Effector CD4-positive, alpha-beta T cell (primary cell): ENCODE results near the gene RTN4IP1.
"Not testable (repeated sequence)": the region's sequence is repeated elsewhere in the genome, so short reads cannot be mapped to it uniquely, and the experiment has no call there.

ENCODE experiments used
- DNase-seq: peaks from one replicate; pipeline ENCODE4 v3.0.0-alpha.2; 2020

RTN4IP1 gene

GRCh38 chr6:106574741-106575458 is 54.4 kb downstream of the RTN4IP1 start:
- DNase-seq, result no peak

DNA sequence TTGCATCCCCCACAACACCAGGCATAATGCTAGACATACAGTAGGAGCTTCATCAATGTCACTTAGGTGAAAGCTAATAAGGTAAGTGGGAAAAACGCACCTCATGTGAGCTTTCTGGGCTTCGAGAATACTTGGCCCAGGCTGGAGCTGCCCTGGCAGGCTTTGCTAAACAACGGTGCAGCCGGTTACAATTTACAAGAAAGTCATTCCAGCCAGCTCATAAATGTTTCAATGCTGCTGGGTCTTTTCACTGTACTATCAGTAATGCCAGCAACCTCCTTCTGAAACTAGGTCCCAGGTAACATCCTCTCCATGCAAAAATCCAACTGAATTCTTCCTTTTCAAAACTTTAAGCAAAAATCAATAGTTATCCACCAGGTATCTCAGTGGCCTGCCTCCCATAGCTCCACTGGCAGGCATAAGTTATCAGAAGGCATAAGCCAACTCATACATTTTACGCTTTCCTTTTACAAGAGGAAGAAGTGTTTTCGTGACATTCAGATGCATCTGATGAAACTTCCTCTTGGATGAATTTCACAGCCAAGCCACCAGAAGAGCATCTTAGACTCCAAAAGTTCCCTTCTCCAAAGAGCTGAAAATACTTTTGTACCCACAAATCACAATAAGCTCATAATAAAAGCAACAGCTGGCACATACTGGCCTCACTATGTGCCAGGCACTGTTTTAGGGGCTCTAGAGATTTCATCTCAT is 56.3 kb downstream of the RTN4IP1 start:
- DNase-seq, result no peak

DNA sequence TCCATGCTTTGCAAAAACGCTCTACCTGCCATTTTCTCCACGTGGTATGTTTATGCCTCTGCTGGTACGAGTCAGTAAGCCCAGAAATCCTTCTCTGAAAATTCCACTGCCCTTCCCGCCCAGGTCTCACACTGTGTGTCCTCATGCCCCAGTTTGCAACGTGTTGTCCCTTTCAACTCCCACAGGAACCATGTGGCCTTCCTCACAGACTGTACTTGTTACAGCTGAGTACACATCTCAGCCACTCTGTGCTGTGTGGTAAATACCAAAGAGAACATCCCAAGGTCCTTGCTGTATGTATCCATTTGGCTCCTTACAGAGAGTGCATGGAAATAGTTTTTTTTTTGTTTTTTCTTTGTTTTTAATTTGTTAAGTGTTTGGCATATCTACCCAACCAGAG is 56.9 kb downstream of the RTN4IP1 start:
- no peak for DNase-seq

- DNase-seq, result no peak
These were observed 59.9 kb downstream of the RTN4IP1 start for GRCh38 chr6:106569428-106569827.

- no peak for DNase-seq
These were observed 60.8 kb downstream of the RTN4IP1 start for GRCh38 chr6:106568530-106568929.

GRCh38 chr6:106564476-106564875 is 64.8 kb downstream of the RTN4IP1 start:
- DNase-seq, result no peak

DNA sequence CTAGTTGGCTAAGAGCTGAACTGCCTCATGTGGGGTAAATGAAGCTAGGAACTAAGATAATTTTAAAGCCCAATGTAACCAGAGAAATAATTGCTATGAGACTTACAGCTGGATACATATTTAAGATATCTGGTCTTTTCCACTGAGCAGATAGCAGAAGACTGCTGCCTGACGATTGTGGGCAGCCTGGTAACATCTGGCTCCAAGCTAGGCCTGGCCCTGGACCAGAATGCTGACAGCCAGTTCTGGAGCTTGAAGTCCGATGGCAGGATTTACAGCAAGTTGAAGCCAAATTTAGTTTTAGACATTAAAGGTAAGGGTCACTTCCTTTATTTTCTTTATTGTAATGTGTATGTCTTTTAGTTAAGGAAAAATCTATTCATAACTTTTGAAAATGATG is 65.7 kb downstream of the RTN4IP1 start:
- DNase-seq, result no peak

DNA sequence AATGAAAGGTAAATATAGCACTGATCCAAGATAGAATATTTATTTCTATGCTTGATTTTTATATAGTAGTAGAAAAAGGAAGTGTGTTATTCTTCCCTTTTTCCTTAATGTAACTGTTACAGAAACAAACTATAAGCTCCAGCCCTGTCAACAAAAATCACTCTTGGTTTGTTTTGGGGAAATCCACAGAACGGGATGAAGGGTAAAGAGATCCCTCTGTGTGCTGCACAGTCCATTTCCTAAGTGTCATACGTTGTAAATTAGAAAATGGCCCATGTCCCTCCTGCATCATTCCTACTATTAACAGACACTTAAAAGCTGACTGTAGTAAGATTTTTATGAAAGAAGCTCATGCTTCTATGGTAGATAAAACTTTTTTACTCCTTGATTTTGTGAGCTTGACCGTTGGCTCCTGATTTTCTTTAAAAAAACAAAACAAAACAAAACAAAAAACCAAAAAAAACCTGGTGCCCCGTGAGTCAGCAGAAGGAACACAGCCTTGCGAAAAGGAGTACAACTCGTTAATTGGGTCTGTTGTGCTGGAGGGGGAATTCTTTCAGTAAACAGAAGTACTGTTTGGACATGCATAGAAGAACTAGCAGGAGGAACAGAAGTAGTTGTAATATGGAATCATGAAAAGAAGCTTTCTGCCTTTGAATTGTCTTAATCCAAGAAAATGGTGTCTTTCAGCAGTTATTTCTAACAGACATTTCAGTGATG is 67.5 kb downstream of the RTN4IP1 start:
- no peak for DNase-seq

GRCh38 chr6:106560996-106561685 is 68.2 kb downstream of the RTN4IP1 start:
- DNase-seq, result no peak

DNA sequence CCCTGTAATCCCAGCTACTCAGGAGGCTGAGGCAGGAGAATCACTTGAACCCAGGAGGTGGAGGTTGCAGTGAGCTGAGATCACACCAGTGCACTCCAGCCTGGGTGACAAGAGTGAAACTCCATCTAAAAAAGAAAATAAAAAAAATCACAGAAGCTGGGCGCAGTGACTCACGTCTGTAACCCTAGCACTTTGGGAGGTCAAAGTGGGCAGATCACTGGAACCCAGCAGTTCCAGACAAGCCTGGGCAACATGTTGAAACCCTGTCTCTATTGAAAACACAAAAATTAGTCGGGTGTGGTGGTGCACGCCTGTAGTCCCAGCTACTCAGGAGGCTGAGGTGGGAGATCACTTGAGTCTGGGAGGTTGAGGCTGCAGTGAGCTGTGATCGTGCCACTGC is 69.6 kb downstream of the RTN4IP1 start:
- not testable (repeated sequence) for DNase-seq

- no peak for DNase-seq
These were observed 70.9 kb downstream of the RTN4IP1 start for GRCh38 chr6:106558364-106558763.

GRCh38 chr6:106557837-106558236 is 71.5 kb downstream of the RTN4IP1 start:
- no peak for DNase-seq

- DNase-seq, result no peak
These were observed 72.8 kb downstream of the RTN4IP1 start for GRCh38 chr6:106556368-106556960.

- DNase-seq, result no peak
These were observed 73.5 kb downstream of the RTN4IP1 start for GRCh38 chr6:106555767-106556166.

DNA sequence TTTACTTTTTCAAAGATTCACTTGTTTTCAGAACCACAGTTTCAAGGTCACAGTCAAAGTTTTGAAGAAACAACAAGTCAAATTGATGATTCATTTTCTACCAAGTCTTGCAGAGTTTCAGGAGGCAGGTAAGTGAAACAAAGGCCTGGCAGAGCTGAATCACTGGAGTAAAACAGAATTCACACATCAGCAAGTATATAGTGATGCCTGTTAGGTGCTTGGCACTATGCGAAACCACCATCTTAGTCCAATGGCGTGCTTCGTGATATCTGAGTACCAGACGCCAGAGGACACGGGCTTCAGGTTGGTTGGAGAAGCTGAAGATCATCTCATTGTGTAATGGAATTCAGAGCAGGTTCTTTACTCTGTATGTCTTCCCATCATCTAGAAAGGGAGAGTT is 75.9 kb downstream of the RTN4IP1 start:
- no peak for DNase-seq

DNA sequence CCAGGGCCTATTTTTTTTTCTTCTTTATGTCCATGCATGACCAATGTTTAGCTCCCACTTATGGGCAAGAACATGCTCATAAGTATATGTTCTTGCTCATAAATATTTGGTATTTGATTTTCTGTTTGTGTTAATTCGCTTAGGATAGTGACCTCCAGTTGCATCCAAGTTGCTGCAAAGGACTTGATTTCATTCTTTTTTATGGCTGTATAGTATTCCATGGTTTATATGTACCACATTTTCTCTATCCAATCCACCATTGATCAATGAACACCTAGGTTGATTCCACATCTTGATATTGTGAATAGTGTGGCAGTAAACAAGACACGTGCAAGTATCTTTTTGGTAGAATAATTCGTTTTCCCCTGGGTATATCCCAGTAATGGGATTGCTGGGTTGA is 78.1 kb downstream of the RTN4IP1 start:
- DNase-seq, result no peak

DNA sequence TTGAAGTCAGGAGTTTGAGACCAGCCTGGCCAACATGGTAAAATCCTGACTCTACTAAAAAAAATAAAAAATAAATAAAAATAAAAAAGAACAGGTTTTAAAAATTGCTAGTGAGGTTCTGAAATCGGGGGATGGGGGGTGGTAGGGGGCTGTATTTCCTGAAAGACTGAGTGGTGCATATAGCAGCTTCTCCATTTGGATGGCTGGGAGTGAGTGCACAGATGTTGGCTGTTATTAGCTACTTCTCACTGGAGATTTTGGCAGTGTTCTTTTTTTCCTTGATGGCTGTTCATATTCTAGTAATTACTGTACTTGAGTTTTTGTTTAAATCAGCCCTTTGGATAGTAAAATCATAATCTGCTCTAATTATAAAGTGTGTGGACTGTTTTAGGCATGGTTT is 79.8 kb downstream of the RTN4IP1 start:
- DNase-seq, result no peak

DNA sequence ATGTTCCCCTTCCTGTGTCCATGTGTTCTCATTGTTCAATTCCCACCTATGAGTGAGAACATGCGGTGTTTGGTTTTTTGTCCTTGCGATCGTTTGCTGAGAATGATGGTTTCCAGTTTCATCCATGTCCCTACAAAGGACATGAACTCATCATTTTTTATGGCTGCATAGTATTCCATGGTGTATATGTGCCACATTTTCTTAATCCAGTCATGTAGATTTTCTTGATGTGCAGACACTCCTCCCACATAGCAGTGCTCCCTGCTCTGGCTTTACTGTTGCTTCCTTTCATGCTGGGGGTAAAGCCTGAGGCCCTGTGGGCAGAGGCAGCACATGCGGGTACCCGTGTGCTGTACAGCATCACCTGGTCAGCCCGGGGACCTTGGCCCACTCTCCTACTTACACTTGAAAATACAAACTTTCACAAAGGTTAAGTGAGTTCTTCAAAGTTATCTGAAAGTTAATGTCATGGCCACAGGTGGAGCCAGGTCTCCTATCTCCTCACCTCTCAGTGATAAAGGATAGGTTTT is 80.3 kb downstream of the RTN4IP1 start:
- DNase-seq, result not testable (repeated sequence)

DNA sequence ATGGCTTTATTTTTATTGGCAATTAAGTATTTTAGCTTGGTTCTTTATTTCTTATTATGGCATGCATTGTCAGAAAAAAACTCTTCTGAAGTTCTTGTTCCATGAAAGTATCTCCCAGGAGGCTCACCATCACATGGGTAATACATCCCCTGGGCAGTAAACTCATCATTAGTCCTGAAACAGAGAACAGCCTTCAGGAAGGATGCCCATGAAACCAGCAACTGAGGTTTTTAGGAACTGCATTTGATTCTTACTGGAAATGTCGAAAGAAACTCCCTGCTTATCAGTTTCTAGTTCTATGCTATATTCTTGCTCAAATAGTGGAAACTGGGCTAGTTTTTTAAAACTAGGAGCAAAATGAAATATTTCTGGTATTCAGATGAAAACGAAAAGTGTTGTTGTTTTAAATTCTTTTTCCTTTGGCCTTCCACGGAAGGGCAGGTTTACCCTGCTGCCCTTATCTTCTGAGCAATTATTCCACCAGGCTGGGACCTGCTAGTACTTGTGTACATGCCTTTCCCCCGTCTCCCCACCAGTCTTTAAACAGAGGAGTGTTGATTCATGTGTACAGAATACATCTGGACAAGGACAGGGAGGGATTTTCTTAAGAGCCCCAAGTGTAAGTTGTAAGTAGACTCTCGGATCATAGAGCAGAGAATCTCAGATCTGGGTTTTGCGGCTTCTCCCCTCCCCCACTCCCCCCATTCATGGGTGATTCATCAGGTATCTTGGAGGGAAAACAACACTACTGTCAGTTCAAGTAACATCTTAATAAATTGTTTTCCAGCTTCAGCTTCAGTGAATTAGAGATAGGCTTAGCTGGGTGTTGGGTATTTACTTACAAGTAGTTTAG is 81.5 kb downstream of the RTN4IP1 start:
- DNase-seq, result peak; percentile 13

GRCh38 chr6:106546691-106547414 is 82.4 kb downstream of the RTN4IP1 start:
- DNase-seq, result no peak

- DNase-seq, result no peak
These were observed 83.0 kb downstream of the RTN4IP1 start for GRCh38 chr6:106546261-106546690.
